ENCODE data around the gene IL4R. TPM values are rescaled to one million over a fixed set of nuclear protein-coding genes. Genes with fewer than 3 reads are reported as not detected.

The IL4R gene
- total and polyA plus RNA-seq, 2 experiments from 2014 or later: 6.4 to 17.6 TPM

DNA sequence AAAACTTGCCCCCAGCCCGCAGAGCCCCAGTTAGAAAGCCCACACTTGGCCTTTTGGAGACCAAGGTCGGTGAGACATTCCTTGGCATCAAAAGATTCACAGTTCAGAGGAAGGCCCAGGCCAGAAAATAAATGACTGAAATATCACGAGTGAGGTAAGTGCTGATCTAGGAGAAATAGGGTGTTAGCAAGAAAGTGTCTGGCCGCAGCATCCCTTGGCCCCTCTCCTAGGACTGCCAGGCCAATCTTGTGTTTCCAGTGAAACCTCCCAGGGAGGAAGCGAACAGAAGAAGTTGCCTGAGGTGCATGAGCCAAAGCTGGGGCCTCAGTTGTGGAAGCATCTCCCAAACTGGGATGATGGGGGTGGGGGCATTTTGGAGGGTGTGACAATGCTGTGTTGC lies 22.7 kb upstream of the IL4R start:
- H3K4me1 Mint-ChIP-seq: no peaks in the 10 kb centered on the region

More for the DNA sequence above, 22.7 kb upstream of the IL4R start:
- H3K79me2 ChIP-seq (replicated peaks; ENCODE audit: insufficient read depth): no peaks in the 10 kb centered on the region
- H3K4me2 ChIP-seq: no peak overlapping the region
- H3K4me3 ChIP-seq: no peak overlapping the region
- no peak overlapping the region for H2AFZ ChIP-seq
- no peaks in the 10 kb centered on the region for H3K9me2 ChIP-seq (ENCODE audit: insufficient read depth)
- H4K20me1 ChIP-seq (replicated peaks; ENCODE audit: insufficient read depth): no peaks in the 10 kb centered on the region
- H3K27me3 ChIP-seq (ENCODE audit: insufficient read depth): no peaks in the 10 kb centered on the region
- Mint-ChIP-seq H3K36me3 (ENCODE audit: low read depth) (peaks cover 3% of the 10 kb centered on the region; the same call in 1 of the 3 replicates), H3K4me3 (no peak overlapping the region), H3K27me3 (ENCODE audit: insufficient read depth, low read depth, poor library complexity) (peaks cover 5% of the 10 kb centered on the region), H3K27ac (no peak overlapping the region), H3K9me3 (peaks cover 3% of the 10 kb centered on the region; the same call in 1 of the 3 replicates)
- no peaks in the 10 kb centered on the region for H3K4me1 ChIP-seq (ENCODE audit: insufficient read depth)
- no peak for ATAC-seq
- TF ChIP-seq, protein P1, sequence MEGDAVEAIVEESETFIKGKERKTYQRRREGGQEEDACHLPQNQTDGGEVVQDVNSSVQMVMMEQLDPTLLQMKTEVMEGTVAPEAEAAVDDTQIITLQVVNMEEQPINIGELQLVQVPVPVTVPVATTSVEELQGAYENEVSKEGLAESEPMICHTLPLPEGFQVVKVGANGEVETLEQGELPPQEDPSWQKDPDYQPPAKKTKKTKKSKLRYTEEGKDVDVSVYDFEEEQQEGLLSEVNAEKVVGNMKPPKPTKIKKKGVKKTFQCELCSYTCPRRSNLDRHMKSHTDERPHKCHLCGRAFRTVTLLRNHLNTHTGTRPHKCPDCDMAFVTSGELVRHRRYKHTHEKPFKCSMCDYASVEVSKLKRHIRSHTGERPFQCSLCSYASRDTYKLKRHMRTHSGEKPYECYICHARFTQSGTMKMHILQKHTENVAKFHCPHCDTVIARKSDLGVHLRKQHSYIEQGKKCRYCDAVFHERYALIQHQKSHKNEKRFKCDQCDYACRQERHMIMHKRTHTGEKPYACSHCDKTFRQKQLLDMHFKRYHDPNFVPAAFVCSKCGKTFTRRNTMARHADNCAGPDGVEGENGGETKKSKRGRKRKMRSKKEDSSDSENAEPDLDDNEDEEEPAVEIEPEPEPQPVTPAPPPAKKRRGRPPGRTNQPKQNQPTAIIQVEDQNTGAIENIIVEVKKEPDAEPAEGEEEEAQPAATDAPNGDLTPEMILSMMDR (conservative IDR thresholded peaks at IDR 0.05; ENCODE audit: low read depth in 2 of 2): no peak
- no peak for TF ChIP-seq EZH2 (IDR thresholded peaks at IDR 0.05; ENCODE audit: low read depth, unreplicated experiment)
- TF ChIP-seq EZH2phosphoT487 (IDR thresholded peaks at IDR 0.05; ENCODE audit: unreplicated experiment): no peak
- TF ChIP-seq, protein P2, sequence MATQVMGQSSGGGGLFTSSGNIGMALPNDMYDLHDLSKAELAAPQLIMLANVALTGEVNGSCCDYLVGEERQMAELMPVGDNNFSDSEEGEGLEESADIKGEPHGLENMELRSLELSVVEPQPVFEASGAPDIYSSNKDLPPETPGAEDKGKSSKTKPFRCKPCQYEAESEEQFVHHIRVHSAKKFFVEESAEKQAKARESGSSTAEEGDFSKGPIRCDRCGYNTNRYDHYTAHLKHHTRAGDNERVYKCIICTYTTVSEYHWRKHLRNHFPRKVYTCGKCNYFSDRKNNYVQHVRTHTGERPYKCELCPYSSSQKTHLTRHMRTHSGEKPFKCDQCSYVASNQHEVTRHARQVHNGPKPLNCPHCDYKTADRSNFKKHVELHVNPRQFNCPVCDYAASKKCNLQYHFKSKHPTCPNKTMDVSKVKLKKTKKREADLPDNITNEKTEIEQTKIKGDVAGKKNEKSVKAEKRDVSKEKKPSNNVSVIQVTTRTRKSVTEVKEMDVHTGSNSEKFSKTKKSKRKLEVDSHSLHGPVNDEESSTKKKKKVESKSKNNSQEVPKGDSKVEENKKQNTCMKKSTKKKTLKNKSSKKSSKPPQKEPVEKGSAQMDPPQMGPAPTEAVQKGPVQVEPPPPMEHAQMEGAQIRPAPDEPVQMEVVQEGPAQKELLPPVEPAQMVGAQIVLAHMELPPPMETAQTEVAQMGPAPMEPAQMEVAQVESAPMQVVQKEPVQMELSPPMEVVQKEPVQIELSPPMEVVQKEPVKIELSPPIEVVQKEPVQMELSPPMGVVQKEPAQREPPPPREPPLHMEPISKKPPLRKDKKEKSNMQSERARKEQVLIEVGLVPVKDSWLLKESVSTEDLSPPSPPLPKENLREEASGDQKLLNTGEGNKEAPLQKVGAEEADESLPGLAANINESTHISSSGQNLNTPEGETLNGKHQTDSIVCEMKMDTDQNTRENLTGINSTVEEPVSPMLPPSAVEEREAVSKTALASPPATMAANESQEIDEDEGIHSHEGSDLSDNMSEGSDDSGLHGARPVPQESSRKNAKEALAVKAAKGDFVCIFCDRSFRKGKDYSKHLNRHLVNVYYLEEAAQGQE (IDR thresholded peaks at IDR 0.05; ENCODE audit: unreplicated experiment): no peak
- no peak for TF ChIP-seq POLR2AphosphoS5 (IDR thresholded peaks at IDR 0.05; ENCODE audit: low read depth)
- TF ChIP-seq ZNF114 (CRISPR knock-in tag; IDR thresholded peaks at IDR 0.05): no peak
- TF ChIP-seq, protein P3, sequence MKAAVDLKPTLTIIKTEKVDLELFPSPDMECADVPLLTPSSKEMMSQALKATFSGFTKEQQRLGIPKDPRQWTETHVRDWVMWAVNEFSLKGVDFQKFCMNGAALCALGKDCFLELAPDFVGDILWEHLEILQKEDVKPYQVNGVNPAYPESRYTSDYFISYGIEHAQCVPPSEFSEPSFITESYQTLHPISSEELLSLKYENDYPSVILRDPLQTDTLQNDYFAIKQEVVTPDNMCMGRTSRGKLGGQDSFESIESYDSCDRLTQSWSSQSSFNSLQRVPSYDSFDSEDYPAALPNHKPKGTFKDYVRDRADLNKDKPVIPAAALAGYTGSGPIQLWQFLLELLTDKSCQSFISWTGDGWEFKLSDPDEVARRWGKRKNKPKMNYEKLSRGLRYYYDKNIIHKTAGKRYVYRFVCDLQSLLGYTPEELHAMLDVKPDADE (IDR thresholded peaks at IDR 0.05): no peak
- TF ChIP-seq, protein P4, sequence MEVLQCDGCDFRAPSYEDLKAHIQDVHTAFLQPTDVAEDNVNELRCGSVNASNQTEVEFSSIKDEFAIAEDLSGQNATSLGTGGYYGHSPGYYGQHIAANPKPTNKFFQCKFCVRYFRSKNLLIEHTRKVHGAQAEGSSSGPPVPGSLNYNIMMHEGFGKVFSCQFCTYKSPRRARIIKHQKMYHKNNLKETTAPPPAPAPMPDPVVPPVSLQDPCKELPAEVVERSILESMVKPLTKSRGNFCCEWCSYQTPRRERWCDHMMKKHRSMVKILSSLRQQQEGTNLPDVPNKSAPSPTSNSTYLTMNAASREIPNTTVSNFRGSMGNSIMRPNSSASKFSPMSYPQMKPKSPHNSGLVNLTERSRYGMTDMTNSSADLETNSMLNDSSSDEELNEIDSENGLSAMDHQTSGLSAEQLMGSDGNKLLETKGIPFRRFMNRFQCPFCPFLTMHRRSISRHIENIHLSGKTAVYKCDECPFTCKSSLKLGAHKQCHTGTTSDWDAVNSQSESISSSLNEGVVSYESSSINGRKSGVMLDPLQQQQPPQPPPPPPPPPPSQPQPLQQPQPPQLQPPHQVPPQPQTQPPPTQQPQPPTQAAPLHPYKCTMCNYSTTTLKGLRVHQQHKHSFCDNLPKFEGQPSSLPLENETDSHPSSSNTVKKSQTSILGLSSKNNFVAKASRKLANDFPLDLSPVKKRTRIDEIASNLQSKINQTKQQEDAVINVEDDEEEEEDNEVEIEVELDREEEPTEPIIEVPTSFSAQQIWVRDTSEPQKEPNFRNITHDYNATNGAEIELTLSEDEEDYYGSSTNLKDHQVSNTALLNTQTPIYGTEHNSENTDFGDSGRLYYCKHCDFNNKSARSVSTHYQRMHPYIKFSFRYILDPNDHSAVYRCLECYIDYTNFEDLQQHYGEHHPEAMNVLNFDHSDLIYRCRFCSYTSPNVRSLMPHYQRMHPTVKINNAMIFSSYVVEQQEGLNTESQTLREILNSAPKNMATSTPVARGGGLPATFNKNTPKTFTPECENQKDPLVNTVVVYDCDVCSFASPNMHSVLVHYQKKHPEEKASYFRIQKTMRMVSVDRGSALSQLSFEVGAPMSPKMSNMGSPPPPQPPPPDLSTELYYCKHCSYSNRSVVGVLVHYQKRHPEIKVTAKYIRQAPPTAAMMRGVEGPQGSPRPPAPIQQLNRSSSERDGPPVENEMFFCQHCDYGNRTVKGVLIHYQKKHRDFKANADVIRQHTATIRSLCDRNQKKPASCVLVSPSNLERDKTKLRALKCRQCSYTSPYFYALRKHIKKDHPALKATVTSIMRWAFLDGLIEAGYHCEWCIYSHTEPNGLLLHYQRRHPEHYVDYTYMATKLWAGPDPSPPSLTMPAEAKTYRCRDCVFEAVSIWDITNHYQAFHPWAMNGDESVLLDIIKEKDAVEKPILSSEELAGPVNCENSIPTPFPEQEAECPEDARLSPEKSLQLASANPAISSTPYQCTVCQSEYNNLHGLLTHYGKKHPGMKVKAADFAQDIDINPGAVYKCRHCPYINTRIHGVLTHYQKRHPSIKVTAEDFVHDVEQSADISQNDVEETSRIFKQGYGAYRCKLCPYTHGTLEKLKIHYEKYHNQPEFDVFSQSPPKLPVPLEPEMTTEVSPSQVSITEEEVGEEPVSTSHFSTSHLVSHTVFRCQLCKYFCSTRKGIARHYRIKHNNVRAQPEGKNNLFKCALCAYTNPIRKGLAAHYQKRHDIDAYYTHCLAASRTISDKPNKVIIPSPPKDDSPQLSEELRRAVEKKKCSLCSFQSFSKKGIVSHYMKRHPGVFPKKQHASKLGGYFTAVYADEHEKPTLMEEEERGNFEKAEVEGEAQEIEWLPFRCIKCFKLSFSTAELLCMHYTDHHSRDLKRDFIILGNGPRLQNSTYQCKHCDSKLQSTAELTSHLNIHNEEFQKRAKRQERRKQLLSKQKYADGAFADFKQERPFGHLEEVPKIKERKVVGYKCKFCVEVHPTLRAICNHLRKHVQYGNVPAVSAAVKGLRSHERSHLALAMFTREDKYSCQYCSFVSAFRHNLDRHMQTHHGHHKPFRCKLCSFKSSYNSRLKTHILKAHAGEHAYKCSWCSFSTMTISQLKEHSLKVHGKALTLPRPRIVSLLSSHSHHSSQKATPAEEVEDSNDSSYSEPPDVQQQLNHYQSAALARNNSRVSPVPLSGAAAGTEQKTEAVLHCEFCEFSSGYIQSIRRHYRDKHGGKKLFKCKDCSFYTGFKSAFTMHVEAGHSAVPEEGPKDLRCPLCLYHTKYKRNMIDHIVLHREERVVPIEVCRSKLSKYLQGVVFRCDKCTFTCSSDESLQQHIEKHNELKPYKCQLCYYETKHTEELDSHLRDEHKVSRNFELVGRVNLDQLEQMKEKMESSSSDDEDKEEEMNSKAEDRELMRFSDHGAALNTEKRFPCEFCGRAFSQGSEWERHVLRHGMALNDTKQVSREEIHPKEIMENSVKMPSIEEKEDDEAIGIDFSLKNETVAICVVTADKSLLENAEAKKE (CRISPR knock-in tag; IDR thresholded peaks at IDR 0.05): no peak
- no peak for TF ChIP-seq STAT1 (IDR thresholded peaks at IDR 0.05; ENCODE audit: unreplicated experiment)
- no peak for TF ChIP-seq JUNB (IDR thresholded peaks at IDR 0.05; ENCODE audit: unreplicated experiment)
- TF ChIP-seq ZNF331 (CRISPR knock-in tag; IDR thresholded peaks at IDR 0.05; ENCODE audit: low read depth): no peak
- TF ChIP-seq CREB1 (CRISPR knock-in tag; IDR thresholded peaks at IDR 0.05; ENCODE audit: low read depth): no peak
- no peak for TF ChIP-seq NANOG (IDR thresholded peaks at IDR 0.05; ENCODE audit: borderline replicate concordance)
- no peaks in the 10 kb centered on the region for H3K36me3 ChIP-seq (ENCODE audit: insufficient read depth)
- H3K27ac ChIP-seq (ENCODE audit: low read depth): no peak overlapping the region
- no peaks in the 10 kb centered on the region for H3F3A ChIP-seq (replicated peaks; ENCODE audit: low read depth)
- DNase-seq (ENCODE audit: low spot score): no peak

All from GM23338 (cell line).